Hematopoietic multipotent progenitor cell treated with erythropoietin and hydrocortisone succinate and interleukin-3 and kit ligand, for 17 days (in vitro differentiated cells): ENCODE results near the gene CUTC.
"Not testable (repeated sequence)": the region's sequence is repeated elsewhere in the genome, so short reads cannot be mapped to it uniquely, and the experiment has no call there.

Source experiments
- DNase-seq: peaks from one replicate; pipeline ENCODE4 v3.0.0-alpha.2; 2015; ENCODE audit warnings: low spot score

The CUTC gene

GRCh38 chr10:99732033-99732842 is at the start of gene CUTC, which contains the start of gene COX15:
CUTC (plus strand) TSS chr10:99732234; CDS start chr10:99732349, 115 bp downstream.
COX15 (minus strand) TSS chr10:99732127; CDS start chr10:99732049, 78 bp downstream.
- peak; percentile 97 for DNase-seq

GRCh38 chr10:99682752-99683151 is 49.3 kb upstream of the CUTC start:
- DNase-seq = no peak

GRCh38 chr10:99685597-99685967 is 46.5 kb upstream of the CUTC start:
- no peak for DNase-seq

GRCh38 chr10:99689461-99689860 is 42.6 kb upstream of the CUTC start:
- no peak for DNase-seq

- DNase-seq = no peak
These were observed 38.0 kb upstream of the CUTC start for GRCh38 chr10:99693933-99694583.

GRCh38 chr10:99695761-99696160 is 36.3 kb upstream of the CUTC start:
- DNase-seq = no peak

- no peak for DNase-seq
These were observed 33.4 kb upstream of the CUTC start for GRCh38 chr10:99698504-99699080.

GRCh38 chr10:99700649-99701048 is 31.4 kb upstream of the CUTC start:
- no peak for DNase-seq

GRCh38 chr10:99708428-99709012 is 23.5 kb upstream of the CUTC start:
- peak; percentile 84 for DNase-seq

- peak; percentile 42 for DNase-seq
These were observed 22.4 kb upstream of the CUTC start for GRCh38 chr10:99709480-99710229.

GRCh38 chr10:99711129-99711719 is 20.8 kb upstream of the CUTC start:
- DNase-seq = peak; percentile 84

- no peak for DNase-seq
These were observed 17.6 kb upstream of the CUTC start for GRCh38 chr10:99714446-99714845.

GRCh38 chr10:99720387-99720786 is 11.6 kb upstream of the CUTC start:
- DNase-seq = no peak

- no peak for DNase-seq
These were observed 2.0 kb upstream of the CUTC start for GRCh38 chr10:99730026-99730425.

- no peak for DNase-seq
These were observed 565 bp upstream of the CUTC start for GRCh38 chr10:99731306-99732032.

- DNase-seq = no peak
These were observed 1.3 kb downstream of the CUTC start for GRCh38 chr10:99733366-99733765.

GRCh38 chr10:99734111-99734510 is 2.1 kb downstream of the CUTC start:
- not testable (repeated sequence) for DNase-seq

- no peak for DNase-seq
These were observed 8.2 kb downstream of the CUTC start for GRCh38 chr10:99740260-99740659.

GRCh38 chr10:99740933-99741559 is 9.0 kb downstream of the CUTC start:
- no peak for DNase-seq

- DNase-seq = no peak
These were observed 10.2 kb downstream of the CUTC start for GRCh38 chr10:99742254-99742653.
